Erythroblast (primary cell): ENCODE results near the gene SKI.

Experiments
- DNase-seq, 2 experiments: peaks; one replicate each; lab custom pipeline; 2025; lab: John Stamatoyannopoulos, UW
- GATA1 ChIP-seq: IDR thresholded peaks from 2 replicates; pipeline ENCODE4 v1.6.1; 2011; ENCODE audit warnings: low read depth, mild to moderate bottlenecking, control low read depth, low read length, moderate library complexity
- POLR2A ChIP-seq: IDR thresholded peaks from 2 replicates; pipeline ENCODE4 v1.6.1; 2011; ENCODE audit warnings: mild to moderate bottlenecking, low read length

The SKI gene

GRCh38 chr1:2301607-2302291 is 73.6 kb downstream of the SKI start:
- TF ChIP-seq GATA1 (no peak), POLR2A (no peak)
- DNase-seq: no peak

DNA sequence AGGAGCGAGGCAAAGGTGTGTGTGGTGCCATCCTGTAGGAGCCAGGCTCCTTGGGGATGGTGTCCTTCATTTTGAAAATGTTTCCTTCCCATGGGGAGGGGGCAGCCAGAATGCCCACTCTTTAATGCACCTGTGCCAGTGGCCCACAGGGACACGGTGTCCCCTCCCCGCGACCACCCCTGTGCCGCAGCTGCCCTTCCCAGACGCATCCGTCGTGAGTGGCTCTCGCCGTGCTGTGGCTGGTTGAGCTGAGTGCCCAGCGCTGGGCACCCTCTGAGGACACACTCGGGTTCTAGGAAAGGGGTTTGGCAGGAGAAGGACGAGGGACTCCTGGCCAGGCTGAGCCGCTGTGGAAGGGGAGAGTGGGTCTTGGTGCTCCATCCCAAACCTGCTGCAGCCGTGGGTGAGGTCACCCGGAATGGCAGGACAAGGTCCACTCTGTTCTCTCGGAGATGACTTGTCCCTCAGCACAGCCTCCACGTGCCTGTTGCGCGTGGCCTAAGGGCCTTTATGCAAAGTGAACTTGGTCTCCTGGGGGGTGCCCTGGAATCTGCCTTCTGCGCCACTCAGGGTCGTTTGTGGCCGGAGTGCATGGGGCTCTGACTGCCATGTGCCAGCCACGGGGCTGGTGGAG is 74.3 kb downstream of the SKI start:
- no peak for DNase-seq
- TF ChIP-seq GATA1: no peak
- no peak for TF ChIP-seq POLR2A

GRCh38 chr1:2303016-2303775 is 75.1 kb downstream of the SKI start:
- DNase-seq: no peak
- no peak for TF ChIP-seq POLR2A
- TF ChIP-seq GATA1: no peak

DNA sequence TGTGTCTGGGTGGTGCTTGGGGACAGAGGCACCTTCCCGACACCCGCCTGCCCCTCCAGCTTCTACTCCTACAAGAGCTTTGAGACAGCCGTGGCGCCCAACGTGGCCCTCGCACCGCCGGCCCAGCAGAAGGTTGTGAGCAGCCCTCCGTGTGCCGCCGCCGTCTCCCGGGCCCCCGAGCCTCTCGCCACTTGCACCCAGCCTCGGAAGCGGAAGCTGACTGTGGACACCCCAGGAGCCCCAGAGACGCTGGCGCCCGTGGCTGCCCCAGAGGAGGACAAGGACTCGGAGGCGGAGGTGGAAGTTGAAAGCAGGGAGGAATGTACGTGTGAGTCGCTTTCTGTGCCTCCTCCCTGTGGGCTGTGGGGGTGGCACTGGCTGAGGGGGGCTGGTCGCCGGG is 75.7 kb downstream of the SKI start:
- TF ChIP-seq POLR2A (no peak), GATA1 (no peak)
- no peak for DNase-seq

- DNase-seq: no peak
- TF ChIP-seq POLR2A (no peak), GATA1 (no peak)
Measured at GRCh38 chr1:2304282-2304681, 76.2 kb downstream of the SKI start.

DNA sequence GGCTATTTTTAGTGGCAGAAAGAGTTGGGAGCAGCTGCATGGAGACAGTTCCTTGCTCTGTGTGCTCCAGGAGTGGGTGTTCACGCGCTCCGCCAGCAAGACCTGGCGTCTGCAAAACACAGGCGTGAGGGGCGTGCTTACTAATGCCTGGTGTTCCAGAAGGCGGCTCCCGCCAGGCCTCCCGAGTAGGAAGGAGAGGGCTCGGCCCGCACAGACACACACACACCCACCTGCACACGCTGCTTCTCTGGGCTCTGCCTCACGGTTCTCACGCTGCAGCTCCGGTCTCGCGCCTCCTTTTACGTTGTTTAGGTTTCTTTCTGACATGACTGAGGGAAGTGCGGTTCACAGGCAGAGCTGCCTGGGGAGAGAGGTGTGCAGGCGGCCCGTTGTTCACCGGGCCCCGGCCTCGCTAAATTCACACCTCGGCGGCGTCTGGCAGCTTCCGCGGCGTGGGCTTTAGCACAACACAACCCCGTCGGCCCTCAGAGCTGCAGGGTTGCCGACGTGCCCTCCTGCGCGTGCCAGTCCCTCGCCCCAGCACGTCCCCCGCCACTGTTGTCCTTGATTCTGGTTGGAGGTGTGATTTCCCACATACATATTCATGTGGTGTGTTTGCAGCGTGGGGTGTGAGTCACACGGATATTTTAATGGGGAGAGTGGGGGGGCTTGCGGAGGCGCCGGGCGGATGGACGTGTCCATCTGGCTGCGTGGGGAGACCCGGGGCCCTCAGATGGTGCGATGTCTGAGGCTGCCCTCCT is 77.0 kb downstream of the SKI start:
- no peak for DNase-seq
- TF ChIP-seq POLR2A (no peak), GATA1 (no peak)

DNA sequence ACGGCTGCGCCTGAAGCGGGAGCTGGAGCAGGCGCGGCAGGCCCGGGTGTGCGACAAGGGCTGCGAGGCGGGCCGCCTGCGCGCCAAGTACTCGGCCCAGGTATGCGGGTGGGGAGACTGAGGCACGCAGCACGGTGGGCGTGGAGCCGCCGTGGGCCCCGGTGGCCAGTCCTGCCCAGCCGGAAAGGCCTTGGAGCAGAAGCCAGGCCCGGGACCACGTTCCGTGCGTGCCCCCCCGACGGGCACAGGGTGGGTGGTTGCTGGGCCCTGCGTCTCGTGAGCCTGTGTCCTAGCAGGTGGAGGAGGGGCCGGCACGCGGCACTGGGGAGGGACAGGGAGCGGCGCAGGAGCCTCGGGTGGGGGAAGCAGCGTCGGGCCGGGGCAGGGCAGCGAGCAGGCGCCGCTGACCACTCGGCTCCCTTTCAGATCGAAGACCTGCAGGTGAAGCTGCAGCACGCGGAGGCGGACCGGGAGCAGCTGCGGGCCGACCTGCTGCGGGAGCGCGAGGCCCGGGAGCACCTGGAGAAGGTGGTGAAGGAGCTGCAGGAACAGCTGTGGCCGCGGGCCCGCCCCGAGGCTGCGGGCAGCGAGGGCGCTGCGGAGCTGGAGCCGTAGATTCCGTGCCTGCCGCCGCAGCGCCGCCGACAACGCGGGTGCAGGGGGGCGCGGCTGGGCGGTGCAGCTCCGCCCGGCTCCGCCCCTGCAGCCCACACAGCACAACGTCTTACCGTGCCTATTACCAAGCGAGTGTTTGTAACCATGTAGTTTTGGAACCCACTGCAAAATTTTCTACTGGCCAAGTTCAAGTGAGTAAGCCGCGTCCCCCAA is 78.2 kb downstream of the SKI start:
- no peak for TF ChIP-seq GATA1
- DNase-seq: no peak

GRCh38 chr1:2307064-2307605 is 79.0 kb downstream of the SKI start:
- no peak for DNase-seq
- TF ChIP-seq POLR2A (no peak), GATA1 (no peak)

DNA sequence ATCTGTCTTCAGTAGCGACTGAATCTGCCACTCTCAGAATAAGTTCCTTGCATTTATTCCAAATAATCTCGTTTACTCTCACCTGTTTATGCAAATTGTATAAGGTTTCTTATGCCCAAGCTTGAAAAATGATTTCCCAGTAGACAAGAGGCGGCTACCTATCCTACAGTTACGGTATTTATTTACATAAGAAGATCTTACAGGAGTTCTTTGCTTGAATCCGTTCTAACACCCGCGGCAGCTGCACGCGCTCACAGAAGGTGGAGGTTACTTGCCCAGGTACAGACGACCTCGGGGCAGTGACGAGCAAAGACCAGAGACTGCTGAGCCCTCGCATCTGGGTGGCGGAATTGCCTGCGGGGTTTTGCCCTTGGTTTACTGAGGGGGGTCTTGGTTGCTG is 79.9 kb downstream of the SKI start:
- TF ChIP-seq POLR2A (no peak), GATA1 (no peak)
- no peak for DNase-seq

GRCh38 chr1:2308844-2309243 is 80.7 kb downstream of the SKI start:
- TF ChIP-seq GATA1 (no peak), POLR2A (no peak)
- no peak for DNase-seq

DNA sequence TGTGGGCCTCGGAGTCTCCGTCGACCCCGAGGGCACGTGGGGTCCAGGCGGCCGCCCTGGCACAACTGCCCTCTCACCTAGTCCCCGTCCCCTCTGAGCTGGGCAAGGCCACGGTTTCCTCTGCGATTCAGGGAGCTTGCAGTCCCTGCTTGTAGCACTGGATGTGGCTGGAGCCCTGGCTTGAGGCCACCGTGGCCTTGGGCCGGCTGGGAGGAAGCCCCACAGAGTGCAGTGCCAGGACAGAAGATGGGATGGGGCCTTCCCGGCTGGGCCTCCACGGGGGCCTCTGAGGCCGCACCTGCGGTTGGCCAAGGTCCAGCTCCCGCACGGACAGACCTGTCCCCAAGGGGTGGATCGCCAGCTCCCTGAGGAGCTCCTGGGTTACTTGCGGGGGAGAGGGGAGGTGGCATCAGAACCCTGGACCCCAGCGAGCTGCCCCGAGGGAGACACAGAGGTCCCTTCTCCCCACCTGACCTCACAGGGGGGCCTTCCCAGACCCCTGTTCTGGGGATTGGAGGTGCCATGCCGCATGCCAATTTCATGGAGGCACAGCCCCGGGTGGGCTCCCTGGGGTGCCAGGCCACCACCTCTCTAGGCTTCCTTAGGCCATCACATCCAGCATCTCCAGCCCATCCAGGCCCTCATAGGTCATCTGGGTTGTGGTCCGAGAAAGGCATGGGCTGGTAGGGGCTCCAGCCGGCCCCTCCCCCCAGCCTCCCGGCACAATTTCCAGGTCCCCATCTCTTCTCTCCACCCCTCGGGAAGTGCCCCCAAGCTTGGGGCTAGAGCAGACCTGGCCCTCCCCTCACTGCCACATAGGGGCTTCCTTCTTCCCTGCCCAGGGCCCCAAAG is 82.4 kb downstream of the SKI start:
- TF ChIP-seq GATA1: no peak
- no peak for TF ChIP-seq POLR2A
- DNase-seq: no peak
